NT2/D1 (cell line): ENCODE results near the gene NEB.
"Not testable (repeated sequence)": the region's sequence is repeated elsewhere in the genome, so short reads cannot be mapped to it uniquely, and the experiment has no call there.

Experiments used
- DNase-seq: peaks from one replicate; pipeline ENCODE4 v3.0.0-alpha.2; 2011; ENCODE audit warnings: low read depth, low spot score
- H3K27me3 ChIP-seq: 2 replicates; pipeline ENCODE4 v1.6.0; 2011; ENCODE audit warnings: mild to moderate bottlenecking; ENCODE audit not compliant: insufficient read length, insufficient read depth
- H3K36me3 ChIP-seq: 2 replicates; pipeline ENCODE4 v1.6.1; 2011; ENCODE audit warnings: mild to moderate bottlenecking, low read length, mixed read lengths; ENCODE audit not compliant: insufficient read depth, insufficient read length
- H3K4me1 ChIP-seq: 2 replicates; pipeline ENCODE4 v1.5.1; 2011; ENCODE audit not compliant: insufficient read depth, insufficient read length
- H3K4me3 ChIP-seq: 2 replicates; pipeline ENCODE4 v1.5.1; 2011; ENCODE audit warnings: low read depth; ENCODE audit not compliant: insufficient read length
- H3K9ac ChIP-seq: 2 replicates; pipeline ENCODE4 v1.6.0; 2011; ENCODE audit warnings: low read depth; ENCODE audit not compliant: insufficient read length
- H3K9me3 ChIP-seq: 2 replicates; pipeline ENCODE4 v1.5.1; 2011; ENCODE audit warnings: mild to moderate bottlenecking, low read length; ENCODE audit not compliant: insufficient read depth
- SUZ12 ChIP-seq: IDR thresholded peaks from 2 replicates; pipeline ENCODE4 v1.6.1; 2011; ENCODE audit not compliant: insufficient read length, insufficient read depth; ENCODE audit errors: extremely low read depth
- YY1 ChIP-seq: IDR thresholded peaks from 2 replicates; pipeline ENCODE4 v1.6.1; 2011; ENCODE audit not compliant: insufficient read length, insufficient read depth
- ZNF274 ChIP-seq: IDR thresholded peaks from 2 replicates; pipeline ENCODE4 v1.6.1; 2011; ENCODE audit warnings: mild to moderate bottlenecking, low read depth, low read length

The NEB gene

DNA sequence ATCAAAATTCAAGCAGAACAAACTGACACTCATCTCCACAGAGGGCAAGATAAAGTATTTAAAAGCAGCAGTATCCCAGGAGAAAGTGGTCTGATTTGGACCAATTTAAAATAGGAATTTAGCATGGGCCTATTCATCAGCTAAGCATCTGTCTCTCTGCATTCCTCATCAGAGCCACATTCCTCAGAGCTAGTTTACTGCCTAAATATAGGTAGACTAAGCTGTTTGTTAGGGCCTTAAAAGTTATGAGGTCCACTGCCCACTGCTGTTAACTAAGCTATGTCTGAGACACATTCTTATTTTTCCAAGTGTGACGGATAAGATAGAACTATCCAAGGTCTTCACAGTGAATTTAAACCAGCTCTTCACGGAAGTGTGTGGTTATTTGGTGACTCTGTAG, 17.6 kb downstream of the NEB start:
- no peak for DNase-seq
- TF ChIP-seq SUZ12 (no peak), YY1 (no peak), ZNF274 (no peak)
- H3K9me3 ChIP-seq = no peaks in the 10 kb centered on the region
- H3K4me1 ChIP-seq = no peaks in the 10 kb centered on the region
- H3K4me3 ChIP-seq = no peak overlapping the region
- no peaks in the 10 kb centered on the region for H3K27me3 ChIP-seq
- no peak overlapping the region for H3K9ac ChIP-seq
- no peaks in the 10 kb centered on the region for H3K36me3 ChIP-seq

DNA sequence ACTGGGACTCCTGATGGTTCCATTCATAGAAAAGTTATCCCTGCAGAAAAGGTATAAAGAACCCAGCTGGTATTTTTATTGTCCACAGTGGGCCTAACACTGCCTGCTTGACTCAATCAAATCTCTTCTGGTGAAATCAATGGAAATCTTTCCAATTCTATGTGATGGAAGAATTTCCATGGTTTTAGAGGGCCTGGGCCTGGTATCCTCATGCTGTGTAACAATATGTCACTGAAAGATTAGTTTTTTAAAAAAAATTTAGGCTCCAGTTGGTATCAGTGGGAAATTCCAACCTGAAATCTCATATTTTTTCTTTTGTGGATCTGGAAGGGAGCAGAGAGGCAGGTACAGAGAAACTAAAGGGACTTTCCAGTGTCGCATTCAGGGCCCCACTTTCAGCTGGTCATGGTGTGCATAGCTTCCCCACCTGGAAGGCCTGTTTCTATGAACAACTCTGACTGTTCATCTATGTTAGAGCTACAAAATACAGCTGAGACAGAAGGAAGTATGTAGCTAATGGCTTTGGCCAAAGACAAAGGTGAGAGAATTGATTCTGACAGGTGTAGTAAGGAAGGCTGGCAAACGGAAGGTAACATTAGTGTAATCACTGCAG, 20.9 kb downstream of the NEB start:
- Histone ChIP-seq H3K9me3 (no peaks in the 10 kb centered on the region), H3K36me3 (no peaks in the 10 kb centered on the region), H3K9ac (no peak overlapping the region), H3K4me1 (no peaks in the 10 kb centered on the region), H3K27me3 (no peaks in the 10 kb centered on the region), H3K4me3 (no peak overlapping the region)
- no peak for TF ChIP-seq YY1
- TF ChIP-seq SUZ12 = no peak
- TF ChIP-seq ZNF274 = no peak
- DNase-seq = no peak

DNA sequence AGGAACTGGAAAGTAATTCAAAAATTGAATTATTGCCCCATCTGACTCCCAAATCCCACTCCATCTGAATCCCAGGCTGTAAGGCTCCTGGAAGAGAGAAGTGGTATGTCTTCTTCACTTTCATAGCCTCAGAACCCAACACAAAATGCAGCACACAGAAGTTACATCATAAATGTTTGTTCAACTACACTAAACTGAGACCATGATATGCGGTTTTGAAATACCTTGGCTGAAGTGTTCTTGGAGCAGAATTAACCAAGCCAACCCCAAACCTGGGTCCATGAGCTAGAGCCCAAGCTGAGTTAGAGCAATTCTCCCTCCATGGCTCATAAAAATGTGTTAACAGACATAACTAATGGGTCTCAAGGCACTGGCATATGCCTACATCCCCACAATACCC, 23.3 kb downstream of the NEB start:
- no peak for DNase-seq
- Histone ChIP-seq H3K36me3 (no peaks in the 10 kb centered on the region), H3K4me3 (no peak overlapping the region), H3K9ac (no peak overlapping the region), H3K27me3 (no peaks in the 10 kb centered on the region), H3K9me3 (peaks cover 7% of the 10 kb centered on the region; the same call in 1 of the 2 replicates), H3K4me1 (no peaks in the 10 kb centered on the region)
- no peak for TF ChIP-seq SUZ12

DNA sequence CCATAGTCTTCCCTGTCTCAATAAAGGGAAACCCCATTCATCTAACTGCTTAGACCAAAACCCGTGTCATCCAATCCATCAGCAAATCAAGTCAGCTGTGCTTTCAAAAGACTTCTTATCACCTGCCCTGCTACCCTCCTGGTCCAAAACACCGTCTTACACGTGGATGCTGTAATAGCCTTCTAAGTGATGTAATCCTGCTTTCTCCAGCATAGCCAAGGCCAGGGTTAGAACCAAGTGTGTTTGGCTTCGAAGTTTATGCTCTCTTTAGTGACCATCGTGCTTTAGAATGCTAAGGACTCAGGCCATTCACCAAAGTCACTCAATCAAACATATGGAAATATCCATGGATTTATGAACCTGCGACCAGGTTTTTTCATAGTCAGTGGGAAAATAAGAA, 25.5 kb downstream of the NEB start:
- DNase-seq = no peak
- Histone ChIP-seq H3K4me3 (no peak overlapping the region), H3K27me3 (no peaks in the 10 kb centered on the region), H3K9me3 (peaks cover 18% of the 10 kb centered on the region; the same call in 1 of the 2 replicates), H3K4me1 (no peaks in the 10 kb centered on the region), H3K9ac (no peak overlapping the region), H3K36me3 (no peaks in the 10 kb centered on the region)
- no peak for TF ChIP-seq SUZ12
- no peak for TF ChIP-seq ZNF274
- TF ChIP-seq YY1 = no peak

DNA sequence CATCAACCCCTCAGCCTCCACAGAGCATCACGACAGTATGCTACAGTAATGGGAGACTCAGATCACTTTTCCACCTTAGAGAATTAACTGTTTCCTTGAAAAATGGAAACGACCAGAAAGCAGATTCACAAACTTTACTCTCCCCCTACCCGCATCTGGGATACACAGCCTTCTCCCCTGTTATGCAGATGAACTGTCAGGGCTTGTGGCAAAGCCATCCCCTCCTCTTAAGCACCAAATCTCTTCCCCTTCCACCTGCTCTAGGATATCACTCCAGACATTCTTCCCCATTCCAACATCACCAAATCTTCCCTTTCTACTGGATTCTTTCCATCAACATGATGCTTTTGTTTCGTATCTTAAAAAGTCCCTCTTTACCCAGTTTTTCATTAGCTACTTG, 26.4 kb downstream of the NEB start:
- peaks cover 18% of the 10 kb centered on the region; the same call in 1 of the 2 replicates for H3K9me3 ChIP-seq
- no peak overlapping the region for H3K9ac ChIP-seq
- no peak overlapping the region for H3K4me3 ChIP-seq
- no peak for DNase-seq
- no peaks in the 10 kb centered on the region for H3K36me3 ChIP-seq
- TF ChIP-seq YY1 (no peak), ZNF274 (no peak), SUZ12 (no peak)
- no peaks in the 10 kb centered on the region for H3K27me3 ChIP-seq
- H3K4me1 ChIP-seq = no peaks in the 10 kb centered on the region

DNA sequence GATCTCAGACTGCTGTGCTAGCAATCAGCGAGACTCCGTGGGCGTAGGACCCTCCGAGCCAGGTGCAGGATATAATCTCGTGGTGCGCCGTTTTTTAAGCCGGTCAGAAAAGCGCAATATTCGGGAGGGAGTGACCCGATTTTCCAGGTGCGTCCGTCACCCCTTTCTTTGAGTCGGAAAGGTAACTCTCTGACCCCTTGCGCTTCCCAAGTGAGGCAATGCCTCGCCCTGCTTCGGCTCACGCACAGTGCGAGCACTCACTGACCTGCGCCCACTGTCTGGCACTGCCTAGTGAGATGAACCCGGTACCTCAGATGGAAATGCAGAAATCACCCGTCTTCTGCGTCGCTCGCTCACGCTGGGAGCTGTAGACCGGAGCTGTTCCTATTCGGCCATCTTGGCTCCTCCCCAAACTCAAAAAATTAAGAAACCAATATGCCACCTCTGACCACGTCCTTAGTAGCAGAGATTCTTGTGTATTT, 29.8 kb downstream of the NEB start:
- H3K36me3 ChIP-seq, H3K4me1 ChIP-seq, DNase-seq, H3K27me3 ChIP-seq: not testable (repeated sequence)
- peaks cover 18% of the 10 kb centered on the region; the same call in 1 of the 2 replicates for H3K9me3 ChIP-seq
- H3K9ac ChIP-seq = peak overlapping the region; percentile 67
- peak overlapping the region; percentile 49 for H3K4me3 ChIP-seq

DNA sequence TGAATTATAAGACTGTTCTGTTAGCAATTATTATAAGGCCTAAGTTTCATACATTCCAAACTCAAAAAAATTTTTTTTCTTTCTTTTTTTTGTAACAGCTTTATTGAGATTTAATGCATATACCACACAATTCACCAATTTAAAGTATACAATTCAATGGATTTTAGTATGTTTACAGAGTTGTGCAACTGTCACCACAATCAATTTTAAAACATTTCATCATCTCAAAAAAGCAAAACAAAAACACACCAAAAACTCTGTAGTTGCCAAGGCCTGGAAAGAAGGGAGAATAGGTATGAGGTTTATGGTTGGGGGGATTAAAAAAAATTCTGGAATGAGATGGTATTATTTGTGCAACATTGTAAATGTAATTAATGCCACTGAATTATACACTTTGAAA, 36.1 kb downstream of the NEB start:
- not testable (repeated sequence) for H3K4me3 ChIP-seq, DNase-seq, H3K27me3 ChIP-seq, H3K9me3 ChIP-seq, H3K4me1 ChIP-seq, H3K36me3 ChIP-seq, H3K9ac ChIP-seq

DNA sequence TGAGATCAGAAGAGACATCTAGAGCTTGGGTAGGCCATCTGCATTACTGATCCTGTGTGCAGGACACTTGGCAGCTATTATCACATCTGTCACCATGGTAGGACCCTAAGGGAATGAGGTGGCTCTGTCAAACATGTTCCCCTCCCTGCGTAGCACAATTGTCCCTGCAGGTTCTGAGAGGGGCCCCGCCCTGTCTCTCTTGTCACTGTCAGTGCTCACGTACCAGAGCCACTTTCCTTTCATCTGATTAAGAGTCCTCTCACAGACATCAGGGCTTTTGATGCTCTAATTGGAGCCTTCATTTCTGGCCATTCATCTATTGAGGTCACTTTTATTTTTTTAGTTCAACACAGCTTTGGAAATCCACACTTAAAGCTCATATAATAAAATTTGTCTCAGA, 38.5 kb downstream of the NEB start:
- H3K9ac ChIP-seq = no peak overlapping the region
- no peak for DNase-seq
- no peaks in the 10 kb centered on the region for H3K27me3 ChIP-seq
- no peaks in the 10 kb centered on the region for H3K9me3 ChIP-seq
- peaks cover 3% of the 10 kb centered on the region for H3K36me3 ChIP-seq
- H3K4me3 ChIP-seq = no peak overlapping the region
- H3K4me1 ChIP-seq = no peaks in the 10 kb centered on the region
- no peak for TF ChIP-seq ZNF274
- TF ChIP-seq YY1 = no peak
- TF ChIP-seq SUZ12 = no peak
